Adrenal gland (tissue), 19 donors: ENCODE measurements around the gene TRDN. TPM values are rescaled to one million over a fixed set of nuclear protein-coding genes. Genes with fewer than 3 reads are reported as not detected.

Experiments used
- DNase-seq, 7 donors: peaks; one replicate each; pipeline ENCODE4 v3.0.0-alpha.2; 2019 to 2020
- H3K27ac ChIP-seq, 5 donors: fragments of 200-600 bp; sonication (generic) in 4 of 5; 1 replicate in 3 of 5; 2 replicates in 2 of 5; pipeline versions ENCODE4 v1.5.1 to v1.8.0; 2016 to 2020; ENCODE audit warnings: mild to moderate bottlenecking in 1 of 5
- H3K27me3 ChIP-seq: fragments of 200-600 bp; 2 replicates; pipeline ENCODE4 v1.8.0; 2021
- H3K36me3 ChIP-seq, 2 donors: fragments of 200-600 bp; replicated peaks in 1 of 2; 1 replicate in 1 of 2; 2 replicates in 1 of 2; pipeline versions ENCODE4 v1.5.1 to v1.8.0; 2018 to 2022
- H3K4me1 ChIP-seq, 2 donors: fragments of 200-600 bp; replicated peaks in 1 of 2; 1 replicate in 1 of 2; 2 replicates in 1 of 2; pipeline versions ENCODE4 v1.5.1 to v1.8.0; 2018 to 2021
- H3K4me3 ChIP-seq, 4 donors: fragments of 200-600 bp; sonication (generic) in 3 of 4; one replicate each; pipeline ENCODE4 v1.5.1; 2016 to 2018
- H3K9me3 ChIP-seq, 3 donors: fragments of 200-600 bp; sonication (generic) in 1 of 3; replicated peaks in 1 of 3; 1 replicate in 2 of 3; 2 replicates in 1 of 3; pipeline versions ENCODE4 v1.5.1 to v1.8.0; 2016 to 2021
- POLR2A ChIP-seq, 2 donors: fragments of 450-650 bp; IDR thresholded peaks; one replicate each; pipeline ENCODE4 v1.6.1; 2017; ENCODE audit warnings: antibody characterized with exemption in 2 of 2, mild to moderate bottlenecking in 2 of 2, moderate library complexity in 1 of 2
- WGBS, 4 donors: extraction: QIAGEN DNeasy Blood & Tissue Kit in 2 of 4; methylation state at CpG; one replicate each; pipeline versions ENCODE4 v1.1.5 to v1.1.7; 2013 to 2017; 5-methylcytosine and 5-hydroxymethylcytosine counted together
- intact Hi-C, 2 donors: fragments of 100-400 bp; cut with DNase I; formaldehyde crosslinking; loops; one replicate each; pipeline versions ENCODE4 v1.14.1 to v1.15.0; 2022 to 2023
- long read RNA-seq, 10 donors: library from polyadenylated mRNA in 3 of 10; unstranded in 2 of 10; stranded (forward) in 1 of 10; transcript quantifications; one replicate each; pipeline ENCODE4 v2.0.0 and lab custom pipeline, GENCODE V29; 2021 to 2026
- polyA plus RNA-seq, 3 donors: library from polyadenylated mRNA; stranded (reverse); fragments of 200-250 nt in 2 of 3; fragments of 350-450 nt in 1 of 3; fragmentation: Illumina TruSeq in 1 of 3; extraction: RNeasy Lipid Tissue Mini Kit (QIAGEN cat#74804) in 1 of 3; gene quantifications; one replicate each; pipeline ENCODE4 v1.2.3, GENCODE V29; 2013 to 2014
- total RNA-seq, 9 donors: library from RNA; depleted of rRNA in 4 of 9; stranded (reverse); fragments of >200 nt in 4 of 9; fragments of 120-200 nt in 1 of 9; fragmentation: NEBNext Ultra II Directional in 1 of 9; extraction: Animal tissue kit (Norgen Biotek cat#: 25700) in 1 of 9; gene quantifications; one replicate each; pipeline versions ENCODE4 v1.1.0 to v1.2.4, GENCODE V29; 2013 to 2023
- TF ChIP-seq, protein P1 (sequence below), 6 experiments: fragments of 450-650 bp in 4 of 6; fragments of 200-600 bp in 2 of 6; sonication (generic) in 1 of 6; IDR thresholded peaks; 1 replicate in 5 of 6; 2 replicates in 1 of 6; pipeline versions ENCODE4 v1.5.1 to v1.8.0; 2016 to 2021; ENCODE audit warnings: antibody characterized with exemption in 6 of 6, mild to moderate bottlenecking in 2 of 6, moderate library complexity in 1 of 6
- donor health status: healthy with polysubstance abuse.
- donor health status: Bipolar disorder and iron deficiency.
- donor health status: DM: yes; HTN: yes; CAD: no.
- donor health status: DM: no; HTN: no; CAD: no.
- donor health status: DM: no; HTN: no; CAD: no.
- donor health status: DM: yes; HTN: yes; CAD: no.

The TRDN gene, protein sequence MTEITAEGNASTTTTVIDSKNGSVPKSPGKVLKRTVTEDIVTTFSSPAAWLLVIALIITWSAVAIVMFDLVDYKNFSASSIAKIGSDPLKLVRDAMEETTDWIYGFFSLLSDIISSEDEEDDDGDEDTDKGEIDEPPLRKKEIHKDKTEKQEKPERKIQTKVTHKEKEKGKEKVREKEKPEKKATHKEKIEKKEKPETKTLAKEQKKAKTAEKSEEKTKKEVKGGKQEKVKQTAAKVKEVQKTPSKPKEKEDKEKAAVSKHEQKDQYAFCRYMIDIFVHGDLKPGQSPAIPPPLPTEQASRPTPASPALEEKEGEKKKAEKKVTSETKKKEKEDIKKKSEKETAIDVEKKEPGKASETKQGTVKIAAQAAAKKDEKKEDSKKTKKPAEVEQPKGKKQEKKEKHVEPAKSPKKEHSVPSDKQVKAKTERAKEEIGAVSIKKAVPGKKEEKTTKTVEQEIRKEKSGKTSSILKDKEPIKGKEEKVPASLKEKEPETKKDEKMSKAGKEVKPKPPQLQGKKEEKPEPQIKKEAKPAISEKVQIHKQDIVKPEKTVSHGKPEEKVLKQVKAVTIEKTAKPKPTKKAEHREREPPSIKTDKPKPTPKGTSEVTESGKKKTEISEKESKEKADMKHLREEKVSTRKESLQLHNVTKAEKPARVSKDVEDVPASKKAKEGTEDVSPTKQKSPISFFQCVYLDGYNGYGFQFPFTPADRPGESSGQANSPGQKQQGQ
- total RNA-seq, result 1 to 10 TPM in 1 of 9 donors, under 1 TPM in 6, not detected in 2; 0.06 to 1.0 (median 0.53) TPM
- polyA plus RNA-seq, result 1 to 10 TPM in 2 of 3 donors, under 1 TPM in 1; 0.22 to 3.5 (median 1.2) TPM
- long read RNA-seq, donor 1, result 0 reads
- long read RNA-seq, donor 2, result 0 reads
- long read RNA-seq, donor 3, partial matches to known transcripts, result 0 of 1 reads
- long read RNA-seq, donor 3, other reads (novel, unspliced or antisense), result 0 of 1 reads
- long read RNA-seq, donor 4, partial matches to known transcripts, result 0 of 1 reads
- long read RNA-seq, donor 4, other reads (novel, unspliced or antisense), result 0 of 1 reads
- long read RNA-seq, donor 5, partial matches to known transcripts, result 0 of 1 reads
- long read RNA-seq, donor 5, other reads (novel, unspliced or antisense), result 1 of 1 reads
- long read RNA-seq, donor 6, partial matches to known transcripts, result 8 of 10 reads
- long read RNA-seq, donor 6, other reads (novel, unspliced or antisense), result 2 of 10 reads
- long read RNA-seq, donor 7, result 0 reads
- long read RNA-seq, donor 8, result 0 reads
- long read RNA-seq, donor 9, result 0 reads
- long read RNA-seq, donor 10, result 0 reads

DNA sequence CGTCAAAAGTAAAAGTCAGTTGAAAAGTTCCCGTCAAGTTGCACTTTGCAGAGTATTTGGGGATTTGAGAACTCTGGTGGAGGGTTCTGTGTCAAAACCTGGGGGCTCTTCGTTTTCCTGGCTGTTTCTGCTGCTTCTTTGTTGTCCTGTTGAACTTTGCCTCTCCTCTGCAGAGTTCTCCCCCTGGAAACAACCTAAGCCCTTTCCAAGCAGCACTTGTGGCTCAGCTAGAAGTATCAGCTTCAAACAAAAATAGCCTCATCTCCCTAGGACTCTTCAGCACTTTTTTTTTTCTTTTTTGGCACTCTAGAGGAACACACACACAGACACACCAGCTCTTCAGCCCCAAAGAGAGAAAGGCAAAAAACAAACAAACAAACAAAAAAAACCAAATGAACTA lies at the start of gene TRDN:
Gene TRDN, minus strand, starts transcription at position 169 of the 400 bp plus-strand sequence. CDS start 175 bp downstream, outside the sequence.
- Histone ChIP-seq H3K27ac (no peak within 1 kb of the TSS), H3K36me3 (no peaks in the 10 kb centered on the region), H3K27me3 (no peaks in the 10 kb centered on the region), H3K4me1 (no peaks in the 10 kb centered on the region), H3K9me3 (no peaks in the 10 kb centered on the region), H3K4me3 (no peak within 1 kb of the TSS)
- no peak for DNase-seq
- intact Hi-C loops, result no loop called here
- WGBS, 4 donors, result 71 to 81% (median 76%) methylated on average over 3 of the region's 3 CpGs
- TF ChIP-seq POLR2A (IDR thresholded peaks at IDR 0.05), result no peak
- TF ChIP-seq, protein P1, sequence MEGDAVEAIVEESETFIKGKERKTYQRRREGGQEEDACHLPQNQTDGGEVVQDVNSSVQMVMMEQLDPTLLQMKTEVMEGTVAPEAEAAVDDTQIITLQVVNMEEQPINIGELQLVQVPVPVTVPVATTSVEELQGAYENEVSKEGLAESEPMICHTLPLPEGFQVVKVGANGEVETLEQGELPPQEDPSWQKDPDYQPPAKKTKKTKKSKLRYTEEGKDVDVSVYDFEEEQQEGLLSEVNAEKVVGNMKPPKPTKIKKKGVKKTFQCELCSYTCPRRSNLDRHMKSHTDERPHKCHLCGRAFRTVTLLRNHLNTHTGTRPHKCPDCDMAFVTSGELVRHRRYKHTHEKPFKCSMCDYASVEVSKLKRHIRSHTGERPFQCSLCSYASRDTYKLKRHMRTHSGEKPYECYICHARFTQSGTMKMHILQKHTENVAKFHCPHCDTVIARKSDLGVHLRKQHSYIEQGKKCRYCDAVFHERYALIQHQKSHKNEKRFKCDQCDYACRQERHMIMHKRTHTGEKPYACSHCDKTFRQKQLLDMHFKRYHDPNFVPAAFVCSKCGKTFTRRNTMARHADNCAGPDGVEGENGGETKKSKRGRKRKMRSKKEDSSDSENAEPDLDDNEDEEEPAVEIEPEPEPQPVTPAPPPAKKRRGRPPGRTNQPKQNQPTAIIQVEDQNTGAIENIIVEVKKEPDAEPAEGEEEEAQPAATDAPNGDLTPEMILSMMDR (IDR thresholded peaks at IDR 0.05), result no peak

DNA sequence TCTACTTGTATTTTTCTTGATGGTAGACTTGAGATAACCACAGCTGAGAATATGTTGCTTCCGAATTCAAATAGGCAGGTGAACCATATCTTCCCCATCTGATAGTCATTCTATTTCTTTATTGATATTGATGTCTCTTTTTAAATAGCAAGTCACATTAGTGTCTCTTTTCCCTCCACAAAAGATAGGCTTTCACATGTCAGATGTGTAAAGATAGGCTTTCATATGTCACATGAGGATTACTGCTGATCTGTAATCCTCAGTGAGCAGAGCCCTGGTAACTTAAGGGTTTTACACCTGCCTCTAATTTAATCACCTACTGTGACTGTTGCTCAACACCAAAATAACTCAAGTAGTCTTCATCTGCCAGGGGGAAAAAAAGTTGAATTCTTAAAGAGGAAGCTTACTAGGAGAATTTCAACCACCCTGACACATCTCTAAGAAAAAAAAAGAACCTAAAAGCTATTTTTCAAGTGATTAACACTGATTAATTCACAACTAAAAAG lies 45.3 kb upstream of the TRDN start:
- no peak for DNase-seq

DNA sequence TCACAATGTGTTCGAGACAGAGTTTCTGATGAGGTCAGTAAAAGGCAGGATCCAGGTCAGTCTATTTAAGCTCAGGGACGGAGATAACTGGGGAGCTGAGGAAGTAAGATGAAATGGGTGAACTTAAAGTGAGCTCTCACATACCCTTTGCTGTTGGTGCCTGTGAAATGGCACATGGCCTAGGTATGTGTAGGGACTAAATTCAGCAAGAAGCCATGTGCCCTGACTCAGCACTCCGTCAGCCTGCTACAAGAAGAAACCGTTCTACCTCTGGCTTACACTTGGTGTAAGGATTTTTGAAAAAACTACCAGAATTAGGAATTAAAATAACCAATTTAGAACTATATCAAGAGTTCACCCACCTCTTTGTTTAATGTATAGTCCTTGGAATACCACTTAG lies 41.1 kb upstream of the TRDN start:
- 74 to 80% (median 77%) methylated on average over 4 of the region's 4 CpGs for WGBS, 4 donors
- Histone ChIP-seq H3K4me3 (no peak overlapping the region), H3K27me3 (no peaks in the 10 kb centered on the region), H3K36me3 (no peaks in the 10 kb centered on the region), H3K4me1 (peaks cover 0 to 5% of the 10 kb centered on the region in 2 donors), H3K9me3 (no peaks in the 10 kb centered on the region), H3K27ac (no peak overlapping the region)
- DNase-seq, result no peak
- intact Hi-C loops, result no loop called here
- no peak for TF ChIP-seq POLR2A (IDR thresholded peaks at IDR 0.05)
- TF ChIP-seq, protein P1 (IDR thresholded peaks at IDR 0.05), result no peak

More for the DNA sequence above, 45.3 kb upstream of the TRDN start:
- H3K4me3 ChIP-seq, result no peak overlapping the region
- H3K9me3 ChIP-seq, result no peaks in the 10 kb centered on the region
- WGBS, 4 donors, result 68 to 92% (median 77%) methylated on average over 1 of the region's 1 CpG
- no peak overlapping the region for H3K27ac ChIP-seq
- H3K36me3 ChIP-seq, result no peaks in the 10 kb centered on the region
- H3K4me1 ChIP-seq, result peaks cover 0 to 5% of the 10 kb centered on the region in 2 donors
- H3K27me3 ChIP-seq, result no peaks in the 10 kb centered on the region
- intact Hi-C loops, result no loop called here
- TF ChIP-seq, protein P1 (IDR thresholded peaks at IDR 0.05), result no peak
- TF ChIP-seq POLR2A (IDR thresholded peaks at IDR 0.05), result no peak
